H1 (cell line): ENCODE results near the gene NGEF.

Experiments
- ATF2 ChIP-seq: IDR thresholded peaks from 2 replicates; pipeline ENCODE4 v1.6.1; 2012; ENCODE audit warnings: low read length, inconsistent platforms
- BACH1 ChIP-seq: IDR thresholded peaks from 2 replicates; pipeline ENCODE4 v1.6.1; 2012; ENCODE audit warnings: low read length, improper control_type of control experiment
- CEBPB ChIP-seq: IDR thresholded peaks from 2 replicates; pipeline ENCODE4 v1.6.1; 2012; ENCODE audit warnings: low read depth, low read length
- CTCF ChIP-seq, 3 experiments: IDR thresholded peaks; 1 replicate in 2 of 3; 2 replicates in 1 of 3; pipeline versions ENCODE4 v1.5.1 to v1.6.1; 2011; ENCODE audit warnings: low read length in 3 of 3, mild to moderate bottlenecking in 3 of 3, inconsistent platforms in 2 of 3, low read depth in 1 of 3, moderate library complexity in 1 of 3; ENCODE audit not compliant: insufficient read depth in 1 of 3; ENCODE audit errors: control extremely low read depth in 1 of 3
- EZH2 ChIP-seq: fragments of 200-600 bp; sonication (generic); IDR thresholded peaks from 2 replicates; pipeline ENCODE4 v1.7.1; 2012; ENCODE audit warnings: low read depth, mild to moderate bottlenecking, moderate library complexity, low read length, inconsistent platforms; ENCODE audit not compliant: severe bottlenecking
- JUN ChIP-seq: IDR thresholded peaks from 2 replicates; pipeline ENCODE4 v1.6.1; 2011; ENCODE audit warnings: low read depth, mild to moderate bottlenecking, improper control_type of control experiment, low read length
- MAFK ChIP-seq: IDR thresholded peaks from 2 replicates; pipeline ENCODE4 v1.6.1; 2012; ENCODE audit warnings: low read depth, mild to moderate bottlenecking, improper control_type of control experiment, low read length
- NRF1 ChIP-seq: IDR thresholded peaks from 2 replicates; pipeline ENCODE4 v1.6.1; 2011; ENCODE audit warnings: mild to moderate bottlenecking, low read depth, low read length, improper control_type of control experiment
- POLR2AphosphoS5 ChIP-seq: IDR thresholded peaks from 2 replicates; pipeline ENCODE4 v1.6.1; 2011; ENCODE audit warnings: low read depth, low read length

- TF ChIP-seq EZH2 (no peak), CEBPB (no peak), CTCF (IDR thresholded peaks at IDR 0.05; ENCODE audit: control extremely low read depth in 1 of 3, insufficient read depth in 1 of 3, low read depth in 1 of 3, low read length in 3 of 3) (no peak), MAFK (no peak), NRF1 (no peak), POLR2AphosphoS5 (no peak), BACH1 (no peak), JUN (no peak), ATF2 (no peak)
These were observed at the start of gene NGEF for GRCh38 chr2:233013027-233013461.
